RKO (cell line): Measurements from ENCODE around the gene ZMAT5.

Experiments
- DNase-seq: peaks from one replicate; pipeline ENCODE4 v3.0.0-alpha.2; 2016; ENCODE audit warnings: low spot score

ZMAT5 gene

DNA sequence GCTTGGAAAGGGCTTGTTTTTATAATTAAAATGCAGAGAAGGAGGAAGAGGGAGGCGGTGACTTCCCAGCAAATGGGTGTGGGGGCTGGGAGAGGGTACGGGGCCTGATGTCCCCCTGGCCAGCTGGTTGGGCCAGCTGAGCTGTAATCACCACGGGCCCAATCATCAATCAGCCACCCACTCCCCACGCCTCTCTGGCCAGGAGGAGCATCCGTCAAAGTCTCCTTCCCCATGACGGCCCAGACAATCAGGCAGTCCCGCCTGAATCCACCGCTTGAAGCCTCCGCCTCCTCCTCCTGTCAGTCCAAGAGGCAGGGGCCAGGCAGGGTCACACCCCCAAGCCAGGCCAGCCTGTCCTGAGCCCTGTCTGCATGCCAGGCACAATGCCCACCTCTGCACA is 60.3 kb downstream of the ZMAT5 start:
- no peak for DNase-seq

DNA sequence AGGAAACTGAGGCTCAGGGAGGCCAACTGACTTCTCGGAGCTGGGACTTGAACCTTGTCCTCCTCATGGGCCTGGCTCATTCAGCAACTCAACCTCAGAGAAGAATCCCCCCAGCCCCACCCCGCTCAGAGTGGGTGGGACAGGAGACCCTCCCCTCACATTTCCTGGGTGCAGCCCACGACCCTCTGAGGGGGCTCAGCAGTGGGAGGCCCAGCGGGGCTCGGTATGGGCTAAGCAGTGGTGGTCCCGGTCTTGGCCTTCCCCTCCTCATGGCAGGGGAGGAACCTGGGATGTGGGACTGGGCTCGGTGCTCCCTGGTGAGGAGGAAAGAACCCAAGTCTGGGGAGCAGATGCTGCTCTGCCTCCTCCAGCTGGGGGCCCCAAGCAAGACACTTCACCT is 61.2 kb downstream of the ZMAT5 start:
- DNase-seq, result no peak

GRCh38 chr22:29704528-29705285 is 62.1 kb downstream of the ZMAT5 start:
- DNase-seq, result no peak

DNA sequence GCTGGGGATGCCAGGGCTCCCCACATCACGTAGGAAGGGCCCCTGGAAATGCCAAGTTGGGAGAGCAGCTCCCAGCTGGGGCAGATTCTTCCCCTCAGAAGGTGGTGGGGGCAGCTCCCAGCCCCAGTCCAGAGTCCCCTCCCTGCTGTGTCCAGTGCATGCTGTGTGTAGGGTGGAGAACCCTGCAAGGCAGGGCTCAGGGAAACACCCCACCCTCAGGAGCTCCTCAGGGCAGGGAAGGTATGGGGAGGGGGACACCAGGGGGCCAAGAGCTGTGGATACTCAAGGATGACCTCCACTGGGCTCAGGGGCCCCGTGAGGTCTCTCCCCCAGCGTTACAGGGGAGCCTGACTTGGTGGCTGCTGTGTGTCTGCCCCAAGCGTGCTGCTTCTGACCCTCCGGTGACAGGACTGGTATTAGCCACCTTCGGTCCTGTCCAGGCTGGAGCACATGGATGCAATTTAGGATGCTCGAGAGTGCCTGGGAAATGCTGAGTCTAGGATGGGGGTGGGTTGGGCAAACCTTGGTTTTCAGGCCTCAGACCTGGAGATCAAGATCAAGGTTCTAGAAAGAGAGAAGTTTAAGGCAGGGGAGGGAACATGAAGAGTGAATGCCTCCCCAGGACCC is 63.1 kb downstream of the ZMAT5 start:
- DNase-seq, result no peak

DNA sequence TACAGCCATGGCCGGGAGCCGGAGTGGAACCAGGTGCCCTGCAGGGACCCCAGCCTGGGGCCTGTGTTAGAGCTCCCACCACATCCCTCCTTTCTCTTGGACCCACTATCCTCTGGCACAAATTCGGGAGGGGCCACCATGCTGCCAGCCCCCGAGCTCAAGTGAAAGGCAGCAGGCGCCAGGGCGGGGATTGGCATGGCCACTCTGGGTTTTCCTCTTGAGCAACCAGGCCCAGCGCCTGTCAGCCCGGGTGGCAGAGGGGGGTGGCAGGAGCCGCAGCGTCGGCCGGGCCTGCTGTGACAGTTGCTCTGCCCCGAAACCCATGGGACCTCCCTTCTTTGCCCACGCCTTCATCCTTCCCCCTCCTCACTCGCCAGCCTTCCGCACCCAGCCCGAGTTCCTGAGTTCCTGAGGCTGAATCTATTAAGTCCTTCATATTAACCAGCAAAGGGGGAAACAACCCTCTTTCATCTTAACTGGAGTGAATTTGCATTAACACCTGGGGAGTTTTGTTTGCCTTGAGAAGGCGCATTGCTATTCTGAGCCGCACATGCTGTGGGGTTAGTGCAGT is 63.8 kb downstream of the ZMAT5 start:
- DNase-seq, result no peak

DNA sequence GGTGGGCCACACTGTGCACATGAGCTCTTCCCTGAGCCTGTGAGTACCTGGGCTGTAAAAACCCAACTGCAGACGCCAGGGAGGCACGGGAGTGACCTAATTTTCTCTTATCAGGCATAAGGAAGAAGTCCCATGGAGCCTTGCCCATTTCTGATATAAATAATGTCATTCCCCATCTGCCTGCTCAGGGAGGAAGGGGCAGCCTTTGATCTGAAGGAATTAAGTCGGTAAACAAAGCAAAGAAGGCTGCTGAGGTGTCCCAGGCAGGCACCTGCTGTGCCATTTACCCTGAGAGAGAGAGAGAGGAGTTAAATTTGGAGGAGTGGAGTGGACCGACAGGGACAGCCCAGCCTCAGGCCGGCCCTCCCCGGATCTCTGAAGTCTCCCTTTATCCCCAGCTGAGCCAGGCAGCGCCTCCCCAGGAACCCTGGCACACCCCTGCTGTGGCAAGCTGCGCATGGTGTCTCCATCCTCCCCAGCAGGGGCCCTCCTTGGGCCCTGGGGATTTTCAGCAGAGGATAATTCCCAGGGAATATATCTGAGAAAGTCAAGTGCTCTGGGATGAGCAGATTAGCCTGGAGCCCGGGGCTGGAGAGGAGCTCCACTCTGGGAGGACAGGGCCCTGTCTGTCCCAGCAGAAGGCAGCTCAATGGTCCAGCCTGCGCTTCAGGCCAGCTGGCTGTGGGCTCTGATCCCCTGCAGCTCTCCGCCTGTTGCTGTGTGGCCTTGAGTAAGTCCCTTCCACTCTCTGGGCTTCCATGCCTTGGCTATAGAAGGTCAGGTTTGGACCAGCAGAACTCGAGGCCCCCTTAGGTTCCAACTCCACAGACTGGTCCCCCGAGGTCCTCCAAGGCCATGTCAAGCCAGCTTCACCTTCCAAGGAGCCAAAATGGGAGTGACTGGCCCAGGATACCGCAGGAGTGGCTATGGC is 64.5 kb downstream of the ZMAT5 start:
- peak; percentile 22 for DNase-seq

GRCh38 chr22:29701155-29701999 is 65.4 kb downstream of the ZMAT5 start:
- DNase-seq, result peak; percentile 44

- no peak for DNase-seq
Measured at GRCh38 chr22:29700900-29701154, 66.0 kb downstream of the ZMAT5 start.

- no peak for DNase-seq
Measured at GRCh38 chr22:29700206-29700899, 66.5 kb downstream of the ZMAT5 start.

- DNase-seq, result no peak
Measured at GRCh38 chr22:29697853-29698598, 68.8 kb downstream of the ZMAT5 start.

DNA sequence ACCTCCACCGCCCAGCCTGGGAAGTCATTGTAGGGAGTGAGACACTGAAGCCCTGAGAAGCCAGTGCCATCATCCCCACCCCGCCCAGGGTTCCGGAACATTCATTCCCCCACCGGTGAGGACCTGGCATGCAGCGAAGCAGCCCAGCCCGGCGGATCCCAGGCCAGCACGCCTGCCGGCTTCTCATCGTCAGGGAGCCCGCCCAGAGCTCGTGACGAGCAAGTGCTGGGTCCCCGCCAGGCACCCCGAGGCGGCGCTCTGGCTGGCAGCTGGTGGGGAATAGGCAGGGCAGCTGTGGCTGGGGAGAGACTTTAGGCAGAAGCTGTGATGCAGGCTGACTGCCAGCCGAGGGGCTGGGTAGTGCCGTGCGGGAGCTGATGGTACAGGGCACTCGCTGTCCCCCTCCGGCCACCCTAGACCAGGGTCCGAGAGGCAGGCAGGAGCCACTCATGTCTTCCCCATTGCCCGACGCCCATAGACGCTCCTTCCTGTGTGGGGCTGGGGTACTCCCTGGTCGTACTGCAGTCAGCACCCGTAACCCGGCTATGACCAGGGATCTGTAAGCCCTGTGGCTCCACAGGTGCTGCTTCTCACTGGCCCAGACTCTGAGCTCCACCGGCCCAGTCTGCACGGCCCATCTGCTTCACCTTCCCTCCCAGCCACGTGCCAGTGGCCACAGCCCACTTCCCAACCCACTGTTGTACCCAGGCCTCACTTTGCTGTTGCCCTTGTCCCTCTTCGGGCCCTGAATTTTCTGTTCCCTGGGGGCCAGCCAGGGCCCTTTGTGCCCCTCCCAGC is 71.5 kb downstream of the ZMAT5 start:
- DNase-seq, result no peak

GRCh38 chr22:29693671-29694070 is 73.1 kb downstream of the ZMAT5 start:
- no peak for DNase-seq

GRCh38 chr22:29693161-29693560 is 73.6 kb downstream of the ZMAT5 start:
- no peak for DNase-seq

DNA sequence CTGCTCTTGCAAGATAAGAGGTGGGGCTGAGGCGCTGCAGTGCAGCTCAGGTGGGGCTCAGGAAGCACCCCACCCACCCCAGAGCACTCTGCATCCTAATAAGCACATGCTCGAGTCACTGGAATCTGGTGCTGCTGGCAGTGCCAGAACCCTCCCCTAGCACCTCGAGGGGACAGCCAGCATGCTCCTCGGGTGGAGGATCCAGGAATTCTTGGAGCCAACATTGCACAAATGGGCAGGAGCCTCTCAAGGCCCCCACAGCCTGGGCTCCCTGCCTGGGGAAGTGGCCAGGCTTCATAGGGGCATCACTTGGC is 74.5 kb downstream of the ZMAT5 start:
- DNase-seq, result no peak

GRCh38 chr22:29691636-29692326 is 75.0 kb downstream of the ZMAT5 start:
- DNase-seq, result no peak

- DNase-seq, result no peak
Measured at GRCh38 chr22:29690476-29690875, 76.3 kb downstream of the ZMAT5 start.

DNA sequence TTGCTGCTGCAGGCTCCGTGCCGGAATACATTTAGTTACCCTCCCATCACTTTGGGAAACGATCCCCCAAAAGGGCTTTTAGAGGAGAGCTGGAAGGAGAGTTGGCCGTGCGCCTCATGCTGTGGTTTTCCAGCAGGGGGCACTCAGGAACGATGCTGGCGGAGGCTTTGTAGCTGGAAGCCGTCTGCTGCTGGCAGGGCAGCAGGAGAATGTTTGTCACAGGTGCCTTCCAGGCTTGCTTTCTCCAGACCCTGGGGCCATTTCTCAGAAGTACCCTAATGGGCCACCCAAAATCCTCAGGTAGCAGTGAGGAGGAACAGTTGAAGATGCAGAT is 77.0 kb downstream of the ZMAT5 start:
- no peak for DNase-seq

GRCh38 chr22:29689206-29689879 is 77.5 kb downstream of the ZMAT5 start:
- no peak for DNase-seq

DNA sequence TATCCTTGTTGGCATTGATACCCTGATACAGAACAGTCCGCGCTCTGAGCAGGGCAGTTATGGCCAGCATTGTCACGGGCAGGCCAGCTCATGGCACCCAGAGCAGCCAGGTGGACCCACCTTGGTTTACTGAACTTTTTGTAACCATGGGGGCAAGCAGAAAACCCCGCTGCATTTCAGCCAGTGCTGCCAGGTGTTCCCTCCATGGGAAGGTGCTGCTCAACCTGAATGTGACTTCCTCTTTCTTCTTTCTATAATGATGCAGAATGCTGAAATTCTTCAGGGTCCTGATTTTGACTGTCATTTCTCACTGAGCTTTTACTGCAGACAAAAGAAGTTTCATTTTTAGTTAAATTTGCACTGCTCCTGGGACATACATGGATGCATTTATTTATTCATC is 82.6 kb downstream of the ZMAT5 start:
- no peak for DNase-seq
